Measurements from ENCODE around the gene TRPM2. TPM values are rescaled to one million over a fixed set of nuclear protein-coding genes. Genes with fewer than 3 reads are reported as not detected.

TRPM2 gene
- total and polyA plus RNA-seq, 9 donors = 0.89 to 1.9 (median 1.5) TPM

GRCh38 chr21:44329086-44329889 is 24.1 kb upstream of the TRPM2 start:
- Histone ChIP-seq H3K27me3 (ENCODE audit: control insufficient read depth, insufficient read depth, low read length) (no peaks in the 10 kb centered on the region), H3K36me3 (ENCODE audit: control insufficient read depth, insufficient read depth, low read length) (peaks cover 63% of the 10 kb centered on the region), H3K4me3 (ENCODE audit: low read length) (no peak overlapping the region), H3K9me3 (replicated peaks; ENCODE audit: control insufficient read depth, low read depth, low read length) (no peaks in the 10 kb centered on the region), H3K4me1 (ENCODE audit: control insufficient read depth, insufficient read depth, low read length) (peaks cover 12% of the 10 kb centered on the region), H3K27ac (ENCODE audit: low read length) (no peak overlapping the region)
- no peak for DNase-seq
- 75% methylated on average over 19 of the region's 26 CpGs for whole genome bisulfite sequencing (ENCODE audit: insufficient coverage)

GRCh38 chr21:44329971-44330681 is 23.3 kb upstream of the TRPM2 start:
- H3K9me3 ChIP-seq (replicated peaks; ENCODE audit: control insufficient read depth, low read depth, low read length) = no peaks in the 10 kb centered on the region
- no peak overlapping the region for H3K27ac ChIP-seq (ENCODE audit: low read length)
- no peak for DNase-seq
- no peaks in the 10 kb centered on the region for H3K27me3 ChIP-seq (ENCODE audit: control insufficient read depth, insufficient read depth, low read length)
- H3K36me3 ChIP-seq (ENCODE audit: control insufficient read depth, insufficient read depth, low read length) = peaks cover 60% of the 10 kb centered on the region
- peaks cover 12% of the 10 kb centered on the region for H3K4me1 ChIP-seq (ENCODE audit: control insufficient read depth, insufficient read depth, low read length)
- 83% methylated on average over 39 of the region's 44 CpGs for WGBS (ENCODE audit: insufficient coverage)
- no peak overlapping the region for H3K4me3 ChIP-seq (ENCODE audit: low read length)

GRCh38 chr21:44330698-44331097 is 22.7 kb upstream of the TRPM2 start:
- H3K27me3 ChIP-seq (ENCODE audit: control insufficient read depth, insufficient read depth, low read length) = no peaks in the 10 kb centered on the region
- 87% methylated on average over 15 of the region's 18 CpGs for WGBS (ENCODE audit: insufficient coverage)
- DNase-seq = no peak
- no peak overlapping the region for H3K27ac ChIP-seq (ENCODE audit: low read length)
- no peaks in the 10 kb centered on the region for H3K9me3 ChIP-seq (replicated peaks; ENCODE audit: control insufficient read depth, low read depth, low read length)
- H3K4me1 ChIP-seq (ENCODE audit: control insufficient read depth, insufficient read depth, low read length) = peaks cover 12% of the 10 kb centered on the region
- no peak overlapping the region for H3K4me3 ChIP-seq (ENCODE audit: low read length)
- H3K36me3 ChIP-seq (ENCODE audit: control insufficient read depth, insufficient read depth, low read length) = peaks cover 58% of the 10 kb centered on the region

- no peak for DNase-seq
- 82% methylated on average over 16 of the region's 16 CpGs for whole genome bisulfite sequencing (ENCODE audit: insufficient coverage)
- H3K4me3 ChIP-seq (ENCODE audit: low read length) = no peak overlapping the region
- peaks cover 12% of the 10 kb centered on the region for H3K4me1 ChIP-seq (ENCODE audit: control insufficient read depth, insufficient read depth, low read length)
- no peak overlapping the region for H3K27ac ChIP-seq (ENCODE audit: low read length)
- H3K27me3 ChIP-seq (ENCODE audit: control insufficient read depth, insufficient read depth, low read length) = no peaks in the 10 kb centered on the region
- H3K9me3 ChIP-seq (replicated peaks; ENCODE audit: control insufficient read depth, low read depth, low read length) = no peaks in the 10 kb centered on the region
- H3K36me3 ChIP-seq (ENCODE audit: control insufficient read depth, insufficient read depth, low read length) = peaks cover 58% of the 10 kb centered on the region
Measured at GRCh38 chr21:44331209-44331608, 22.2 kb upstream of the TRPM2 start.

- H3K27ac ChIP-seq (ENCODE audit: low read length) = no peak overlapping the region
- H3K27me3 ChIP-seq (ENCODE audit: control insufficient read depth, insufficient read depth, low read length) = no peaks in the 10 kb centered on the region
- no peak for DNase-seq
- 60% methylated on average over 19 of the region's 20 CpGs for WGBS (ENCODE audit: insufficient coverage)
- peaks cover 61% of the 10 kb centered on the region for H3K36me3 ChIP-seq (ENCODE audit: control insufficient read depth, insufficient read depth, low read length)
- H3K9me3 ChIP-seq (replicated peaks; ENCODE audit: control insufficient read depth, low read depth, low read length) = no peaks in the 10 kb centered on the region
- peaks cover 12% of the 10 kb centered on the region for H3K4me1 ChIP-seq (ENCODE audit: control insufficient read depth, insufficient read depth, low read length)
- no peak overlapping the region for H3K4me3 ChIP-seq (ENCODE audit: low read length)
Measured at GRCh38 chr21:44331650-44332307, 21.6 kb upstream of the TRPM2 start.

- no peak for DNase-seq
- H3K4me3 ChIP-seq (ENCODE audit: low read length) = no peak overlapping the region
- H3K27me3 ChIP-seq (ENCODE audit: control insufficient read depth, insufficient read depth, low read length) = no peaks in the 10 kb centered on the region
- no peak overlapping the region for H3K27ac ChIP-seq (ENCODE audit: low read length)
- no peaks in the 10 kb centered on the region for H3K9me3 ChIP-seq (replicated peaks; ENCODE audit: control insufficient read depth, low read depth, low read length)
- peaks cover 61% of the 10 kb centered on the region for H3K36me3 ChIP-seq (ENCODE audit: control insufficient read depth, insufficient read depth, low read length)
- 87% methylated on average over 17 of the region's 17 CpGs for WGBS (ENCODE audit: insufficient coverage)
- peaks cover 12% of the 10 kb centered on the region for H3K4me1 ChIP-seq (ENCODE audit: control insufficient read depth, insufficient read depth, low read length)
Measured at GRCh38 chr21:44332383-44332782, 21.0 kb upstream of the TRPM2 start.

GRCh38 chr21:44332965-44333364 is 20.5 kb upstream of the TRPM2 start:
- no peak overlapping the region for H3K4me3 ChIP-seq (ENCODE audit: low read length)
- DNase-seq = no peak
- H3K27me3 ChIP-seq (ENCODE audit: control insufficient read depth, insufficient read depth, low read length) = no peaks in the 10 kb centered on the region
- H3K4me1 ChIP-seq (ENCODE audit: control insufficient read depth, insufficient read depth, low read length) = peaks cover 13% of the 10 kb centered on the region
- H3K27ac ChIP-seq (ENCODE audit: low read length) = no peak overlapping the region
- 94% methylated on average over 22 of the region's 22 CpGs for WGBS (ENCODE audit: insufficient coverage)
- H3K36me3 ChIP-seq (ENCODE audit: control insufficient read depth, insufficient read depth, low read length) = peaks cover 55% of the 10 kb centered on the region
- H3K9me3 ChIP-seq (replicated peaks; ENCODE audit: control insufficient read depth, low read depth, low read length) = no peaks in the 10 kb centered on the region

GRCh38 chr21:44333509-44334328 is 19.7 kb upstream of the TRPM2 start:
- H3K36me3 ChIP-seq (ENCODE audit: control insufficient read depth, insufficient read depth, low read length) = peaks cover 53% of the 10 kb centered on the region
- H3K27ac ChIP-seq (ENCODE audit: low read length) = no peak overlapping the region
- peaks cover 19% of the 10 kb centered on the region for H3K4me1 ChIP-seq (ENCODE audit: control insufficient read depth, insufficient read depth, low read length)
- DNase-seq = peak; percentile 59
- no peaks in the 10 kb centered on the region for H3K9me3 ChIP-seq (replicated peaks; ENCODE audit: control insufficient read depth, low read depth, low read length)
- no peak overlapping the region for H3K4me3 ChIP-seq (ENCODE audit: low read length)
- 49% methylated on average over 44 of the region's 45 CpGs for WGBS (ENCODE audit: insufficient coverage)
- no peaks in the 10 kb centered on the region for H3K27me3 ChIP-seq (ENCODE audit: control insufficient read depth, insufficient read depth, low read length)

- Histone ChIP-seq H3K4me3 (ENCODE audit: low read length) (no peak overlapping the region), H3K4me1 (ENCODE audit: control insufficient read depth, insufficient read depth, low read length) (peaks cover 19% of the 10 kb centered on the region), H3K27me3 (ENCODE audit: control insufficient read depth, insufficient read depth, low read length) (no peaks in the 10 kb centered on the region), H3K9me3 (replicated peaks; ENCODE audit: control insufficient read depth, low read depth, low read length) (no peaks in the 10 kb centered on the region), H3K36me3 (ENCODE audit: control insufficient read depth, insufficient read depth, low read length) (peaks cover 48% of the 10 kb centered on the region), H3K27ac (ENCODE audit: low read length) (no peak overlapping the region)
- no peak for DNase-seq
- WGBS (ENCODE audit: insufficient coverage) = 93% methylated on average over 14 of the region's 26 CpGs
Measured at GRCh38 chr21:44334329-44335030, 18.9 kb upstream of the TRPM2 start.

Data from muscle of leg (tissue), 11 donors.